Medulla oblongata (tissue), 1 donor: ENCODE data around the gene MMP17.
A peak's percentile ranks its signal among the peaks of the same experiment; 100 is the strongest.
"Not testable (repeated sequence)": the region's sequence is repeated elsewhere in the genome, so short reads cannot be mapped to it uniquely, and the experiment has no call there.

Source experiments
- DNase-seq: peaks from one replicate; pipeline ENCODE4 v3.0.0-alpha.2; 2015; ENCODE audit errors: extremely low spot score

The MMP17 gene

GRCh38 chr12:131865180-131865875 lies 37.1 kb downstream of the MMP17 start:
- no peak for DNase-seq

- DNase-seq = no peak
Observed at GRCh38 chr12:131867471-131867870, 39.3 kb downstream of the MMP17 start.

DNA sequence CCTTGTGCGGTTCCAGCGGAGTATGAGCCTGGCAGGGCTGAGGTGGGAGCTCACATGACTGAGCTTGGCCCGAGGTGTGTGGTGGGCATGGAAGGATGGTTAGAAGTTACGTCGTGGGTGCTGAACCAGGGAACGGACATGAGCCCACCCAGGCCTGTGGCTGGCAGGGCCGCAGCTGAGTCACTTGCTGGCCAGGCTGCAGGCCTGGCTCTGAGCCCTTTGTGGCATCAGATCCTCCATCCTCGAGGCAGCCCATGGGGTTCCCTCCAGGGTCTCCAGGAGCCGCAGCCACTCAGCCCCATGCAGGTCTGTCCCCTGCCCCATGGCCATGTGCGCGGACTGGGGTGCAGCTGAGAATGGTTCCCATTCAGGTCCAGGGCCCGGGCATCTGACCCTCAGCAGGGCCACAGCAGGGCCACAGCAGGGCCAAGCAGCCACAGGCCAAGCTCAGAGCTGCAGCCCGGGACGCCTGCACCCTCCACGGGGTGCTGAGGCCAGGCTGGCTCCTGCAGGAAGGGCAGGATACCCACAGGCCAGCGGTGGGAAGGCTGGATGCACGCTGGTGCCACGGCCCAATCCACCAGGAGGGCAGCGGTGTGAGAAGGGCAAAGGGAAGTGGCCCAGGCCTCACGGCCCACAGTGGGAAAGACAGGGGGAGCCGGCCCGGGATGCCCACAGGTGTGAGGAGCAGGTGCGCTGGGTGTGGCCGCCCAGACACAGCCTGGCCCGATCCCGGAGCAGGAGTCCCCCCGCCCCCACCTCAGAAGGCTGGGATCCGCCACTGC lies 39.9 kb downstream of the MMP17 start:
- peak; percentile 4 for DNase-seq

DNA sequence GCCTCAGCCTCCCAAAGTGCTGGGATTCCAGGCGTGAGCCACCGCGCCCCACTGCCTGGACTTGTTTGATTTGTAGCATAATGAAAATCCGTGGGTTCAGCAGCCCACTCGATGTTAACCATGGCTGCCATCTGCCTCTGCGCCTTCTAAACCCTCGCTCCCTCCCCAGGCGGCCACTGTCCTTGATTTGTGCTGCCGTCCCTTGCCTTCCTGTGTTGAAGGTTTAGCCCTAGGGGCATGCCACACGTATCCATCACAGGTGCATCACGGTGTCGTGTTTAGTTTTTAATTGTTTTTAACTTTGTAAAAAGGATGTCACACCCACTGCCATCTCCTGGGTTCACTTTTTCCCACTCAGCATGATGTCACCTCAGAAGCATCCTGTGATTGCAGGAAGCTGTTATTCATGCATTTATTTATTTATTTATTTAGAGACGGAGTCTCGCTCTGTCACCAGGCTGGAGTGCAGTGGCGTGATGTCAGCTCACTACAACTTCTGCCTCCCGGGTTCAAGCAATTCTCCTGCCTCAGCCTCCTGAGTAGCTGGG lies 41.8 kb downstream of the MMP17 start:
- DNase-seq = no peak

- no peak for DNase-seq
Observed at GRCh38 chr12:131871677-131872076, 43.5 kb downstream of the MMP17 start.

- no peak for DNase-seq
Observed at GRCh38 chr12:131872154-131873051, 44.2 kb downstream of the MMP17 start.

- DNase-seq = no peak
Observed at GRCh38 chr12:131873293-131873692, 45.1 kb downstream of the MMP17 start.

- DNase-seq = not testable (repeated sequence)
Observed at GRCh38 chr12:131874972-131875371, 46.8 kb downstream of the MMP17 start.

DNA sequence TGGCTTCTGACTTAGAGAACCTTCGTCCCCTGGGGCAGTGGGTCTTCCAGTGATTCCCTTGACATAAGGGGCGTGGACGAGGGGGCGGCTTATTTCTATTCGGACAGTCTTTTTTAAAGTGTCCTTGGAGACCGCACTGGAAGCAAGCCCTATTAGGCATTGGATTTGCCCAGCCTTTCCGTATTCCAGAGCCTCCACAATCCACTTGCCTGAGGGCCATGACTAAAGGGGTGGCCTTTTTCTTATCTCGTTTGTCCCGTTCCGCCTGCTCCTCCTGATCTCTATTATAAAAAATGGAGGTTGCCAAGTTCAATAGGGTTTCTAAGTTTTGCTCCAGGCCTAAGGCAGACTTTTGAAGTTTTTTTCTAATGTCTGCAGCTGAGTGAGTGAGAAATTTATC lies 49.0 kb downstream of the MMP17 start:
- DNase-seq = not testable (repeated sequence)

- not testable (repeated sequence) for DNase-seq
Observed at GRCh38 chr12:131878436-131878835, 50.2 kb downstream of the MMP17 start.

DNA sequence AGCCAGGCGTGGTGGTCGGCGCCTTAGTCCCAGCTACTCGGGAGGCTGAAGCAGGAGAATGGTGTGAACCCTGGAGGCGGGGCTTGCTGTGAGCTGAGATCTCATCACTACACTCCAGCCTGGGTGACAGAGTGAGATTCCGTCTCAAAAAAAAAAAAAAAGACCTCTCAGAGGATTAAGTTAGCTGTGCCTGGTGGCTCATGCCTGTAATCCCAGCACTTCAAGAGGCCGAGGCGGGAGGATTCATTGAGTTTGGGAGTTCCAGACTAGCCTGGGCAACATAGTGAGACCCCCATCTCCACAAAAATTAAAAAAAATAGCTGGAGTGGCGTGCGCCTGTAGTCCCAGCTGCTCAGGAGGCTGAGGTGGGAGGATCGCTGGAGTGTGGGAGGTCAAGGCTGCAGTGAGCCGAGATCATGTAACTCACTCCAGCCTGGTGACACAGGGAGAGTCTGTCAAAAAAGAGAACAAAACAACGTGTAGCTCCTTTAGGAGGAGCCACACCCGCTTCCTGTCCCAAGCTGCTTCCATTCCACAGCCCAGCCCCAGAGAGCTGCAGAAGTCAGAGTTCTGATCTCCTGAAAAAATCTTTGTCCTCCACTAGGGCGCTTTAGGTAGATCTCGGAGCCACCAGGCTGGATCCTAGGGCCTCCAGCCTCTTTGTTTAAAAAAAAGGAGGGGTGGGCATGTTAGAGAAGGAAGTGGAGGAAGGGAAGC lies 54.8 kb downstream of the MMP17 start:
- DNase-seq = no peak

- no peak for DNase-seq
Observed at GRCh38 chr12:131883521-131883900, 55.3 kb downstream of the MMP17 start.

- not testable (repeated sequence) for DNase-seq
Observed at GRCh38 chr12:131885076-131885475, 56.9 kb downstream of the MMP17 start.

- DNase-seq = no peak
Observed at GRCh38 chr12:131885543-131886057, 57.4 kb downstream of the MMP17 start.

GRCh38 chr12:131891722-131892121 lies 63.5 kb downstream of the MMP17 start:
- not testable (repeated sequence) for DNase-seq

DNA sequence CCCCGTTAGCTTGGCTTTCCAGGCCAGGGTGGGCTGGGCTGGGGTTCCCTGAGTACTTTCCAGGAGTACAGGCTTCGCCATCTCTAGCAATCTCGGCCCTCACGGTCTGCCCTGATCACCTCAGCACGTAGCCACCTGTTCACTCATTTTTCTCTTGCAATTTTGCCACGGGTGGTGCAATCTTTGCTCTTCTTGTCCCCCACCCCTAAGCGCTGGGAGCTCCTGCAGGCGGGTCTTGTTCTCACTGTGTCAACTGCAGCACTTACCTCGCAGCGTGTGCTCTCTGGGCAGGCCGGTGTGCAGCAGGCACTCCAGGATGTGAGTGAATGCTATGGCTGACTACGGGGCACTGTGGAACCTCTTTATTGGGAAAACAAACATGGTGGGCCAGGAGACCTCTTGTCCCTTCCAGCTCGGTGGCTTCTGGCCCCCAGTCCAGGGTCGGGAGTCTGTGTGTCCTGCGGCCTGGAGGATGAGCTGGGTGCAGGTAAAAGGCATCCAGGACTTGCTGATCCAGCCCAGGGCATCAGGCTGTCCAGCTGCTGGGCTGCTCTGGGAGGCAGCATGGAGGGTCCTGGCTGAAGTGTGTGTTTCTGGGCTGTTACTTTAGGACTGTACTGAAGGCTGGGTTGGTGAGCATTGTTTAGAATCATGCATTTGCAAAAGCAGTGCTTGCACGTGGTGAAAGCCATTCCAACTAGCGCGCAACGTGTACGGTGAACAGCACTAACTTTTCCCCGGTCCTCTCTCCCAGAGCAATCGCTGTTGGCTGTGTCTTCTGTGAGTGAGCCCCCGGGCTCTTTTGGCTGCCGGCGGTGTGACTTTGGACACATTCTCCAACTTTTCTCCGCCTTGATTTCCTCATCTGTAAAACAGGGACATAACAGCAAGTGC lies 64.8 kb downstream of the MMP17 start:
- no peak for DNase-seq

DNA sequence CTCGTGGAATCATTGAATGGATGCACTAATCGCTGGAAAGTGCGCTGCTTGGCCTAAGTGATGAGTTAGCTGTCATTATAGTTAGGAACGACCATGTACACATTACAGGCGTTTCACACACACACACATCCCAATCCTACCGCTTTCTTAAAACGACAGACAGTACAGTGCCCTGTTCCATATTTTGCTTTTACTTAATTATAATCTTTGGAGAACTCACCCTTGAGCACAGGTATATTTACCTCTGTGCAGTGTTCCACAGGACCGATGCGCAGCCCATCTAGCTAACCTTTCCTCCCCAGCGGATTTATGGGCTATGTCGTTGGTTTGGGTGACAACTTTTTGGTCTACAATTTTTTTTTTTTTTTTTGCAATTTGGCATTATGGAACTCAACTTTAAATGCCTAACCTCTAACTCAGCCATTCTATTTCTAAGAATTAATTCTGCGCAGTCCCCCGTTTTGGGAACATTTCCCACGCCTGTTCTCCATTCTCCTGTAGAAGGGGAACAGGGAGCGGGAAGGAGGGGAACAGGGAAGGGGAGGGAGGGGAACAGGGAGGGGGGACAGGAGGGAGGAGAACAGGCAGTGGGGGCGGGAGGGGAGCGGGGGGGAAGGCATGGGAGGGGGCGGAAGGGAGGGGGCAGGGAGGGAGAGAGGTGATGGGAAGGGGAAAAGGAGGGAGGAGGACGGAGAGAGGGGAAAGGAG lies 65.6 kb downstream of the MMP17 start:
- DNase-seq = peak; percentile 26

DNA sequence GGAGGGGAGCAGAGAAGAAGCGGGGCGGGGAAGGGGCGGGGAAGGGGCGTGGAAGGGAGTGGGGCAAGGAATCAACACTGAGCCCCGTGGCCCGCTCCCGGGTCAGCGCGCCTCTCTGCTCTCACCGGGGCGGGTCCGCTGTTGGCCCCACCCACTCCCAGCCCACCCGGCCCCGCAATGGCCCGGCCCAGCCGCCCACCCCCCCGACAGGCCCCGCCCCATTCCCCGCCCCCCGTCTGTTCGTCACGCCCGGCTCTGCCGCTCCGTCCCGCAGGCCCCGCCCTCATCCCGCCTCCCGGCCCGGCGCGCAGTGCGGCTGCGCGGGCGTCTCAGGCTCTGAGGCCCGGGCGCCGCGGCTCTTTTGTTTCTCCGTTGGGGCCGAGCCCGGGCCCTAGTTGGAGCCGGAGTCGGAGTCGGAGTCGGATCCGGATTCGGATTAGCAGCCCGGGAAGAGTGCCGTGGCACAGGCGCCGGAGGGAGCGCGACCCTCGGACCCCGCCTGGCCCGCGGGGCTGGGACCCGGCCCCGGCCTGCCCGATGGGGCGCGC lies 66.2 kb downstream of the MMP17 start, which contains the start of gene ULK1:
Gene ULK1 (plus strand): TSS at position 310 of the 548 bp plus-strand sequence. CDS start 380 bp downstream, outside the sequence.
- peak; percentile 94 for DNase-seq
